GM12873 (cell line): ENCODE data around the gene CDC42EP4.

ENCODE experiments used
- CTCF ChIP-seq: IDR thresholded peaks from 2 replicates; pipeline ENCODE4 v1.5.1; 2012; ENCODE audit warnings: low read depth, mild to moderate bottlenecking, moderate library complexity, low read length, control low read depth; ENCODE audit not compliant: insufficient read depth; ENCODE audit errors: missing control alignments

The CDC42EP4 gene

GRCh38 chr17:73284906-73285602 is 26.7 kb downstream of the CDC42EP4 start:
- no peak for TF ChIP-seq CTCF

DNA sequence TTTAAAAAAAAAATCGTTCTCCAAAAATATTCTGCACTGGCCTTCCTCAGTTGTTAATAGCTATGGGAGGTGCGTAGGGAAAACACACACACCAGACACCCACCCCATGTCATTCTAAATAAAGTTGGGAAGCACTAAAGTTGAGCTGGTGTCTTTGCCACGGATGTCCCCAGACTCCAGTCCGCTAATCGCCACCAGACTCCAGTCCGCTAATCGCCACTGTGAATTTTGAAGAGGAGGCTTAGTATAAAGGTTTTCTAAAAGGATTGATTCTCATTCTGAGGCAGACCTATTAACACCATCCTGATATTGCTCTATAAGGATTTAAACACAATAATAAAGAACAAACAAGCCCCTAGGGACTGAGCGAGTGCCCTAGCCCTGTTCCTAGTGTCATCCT is 27.4 kb downstream of the CDC42EP4 start:
- TF ChIP-seq CTCF, result no peak

- TF ChIP-seq CTCF, result no peak
Measured at GRCh38 chr17:73283841-73284282, 27.9 kb downstream of the CDC42EP4 start.

DNA sequence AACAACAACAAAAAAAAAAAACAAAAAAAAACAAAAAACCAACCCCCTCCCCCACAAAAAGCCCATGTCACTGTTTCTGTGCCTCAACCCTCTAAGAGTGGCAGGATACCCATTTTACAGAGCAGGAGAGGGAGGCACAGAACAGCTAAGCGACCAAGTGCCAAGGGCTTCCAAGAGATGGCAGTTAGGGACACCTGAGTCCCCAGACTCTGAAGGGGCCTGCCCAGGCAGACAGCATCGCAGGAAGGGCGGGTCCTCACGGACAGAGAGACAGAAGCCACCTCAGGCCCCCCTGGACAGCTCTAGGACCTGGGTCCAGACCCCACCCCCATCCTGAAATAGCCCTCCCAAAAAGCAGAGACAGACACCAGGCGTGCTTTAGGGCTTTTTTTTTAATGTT is 28.6 kb downstream of the CDC42EP4 start:
- TF ChIP-seq CTCF, result no peak

DNA sequence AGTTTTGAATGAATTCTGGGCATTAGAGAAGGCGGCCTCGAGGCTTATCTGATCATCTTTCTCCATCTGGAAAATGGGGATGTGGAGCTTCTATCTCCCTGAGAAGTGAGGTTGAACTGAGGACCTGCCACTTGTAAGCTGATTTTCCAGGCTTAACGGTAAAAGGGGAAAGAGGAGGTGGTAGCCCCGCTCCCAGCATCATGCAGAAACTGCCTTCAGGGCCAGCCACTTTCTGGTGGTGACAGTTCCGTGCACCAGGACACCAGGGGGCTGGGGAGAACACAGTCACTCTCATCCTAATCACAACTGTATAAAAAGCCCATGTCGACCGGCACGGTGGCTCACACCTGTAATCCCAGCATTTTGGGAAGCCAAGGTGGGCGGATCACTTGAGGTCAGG is 29.2 kb downstream of the CDC42EP4 start:
- TF ChIP-seq CTCF, result no peak

DNA sequence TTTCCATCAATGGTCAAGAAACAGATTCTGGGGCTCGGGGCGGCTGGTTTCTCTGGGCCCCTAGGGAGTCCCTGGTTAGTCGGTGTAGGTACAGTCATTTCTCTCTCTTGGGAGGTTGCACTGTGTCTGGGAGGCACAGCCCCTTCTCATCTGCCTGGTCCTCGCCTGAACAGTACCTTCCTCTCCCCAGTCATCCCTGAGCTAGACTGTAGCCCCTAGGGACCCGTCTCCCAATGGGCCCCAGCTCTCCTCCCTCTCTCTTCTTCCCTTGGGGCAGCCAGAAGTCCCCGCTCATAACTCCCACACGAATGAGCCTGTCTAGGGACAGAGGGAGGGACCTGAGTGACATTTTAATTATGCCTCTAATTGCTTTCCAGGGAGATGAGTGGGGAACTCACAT is 29.9 kb downstream of the CDC42EP4 start:
- no peak for TF ChIP-seq CTCF

- no peak for TF ChIP-seq CTCF
Measured at GRCh38 chr17:73280191-73280590, 31.6 kb downstream of the CDC42EP4 start.

GRCh38 chr17:73279704-73280103 is 32.1 kb downstream of the CDC42EP4 start:
- TF ChIP-seq CTCF, result no peak
